Liver (tissue), 9 donors: Measurements from ENCODE around the gene PRPS2. TPM values are rescaled to one million over a fixed set of nuclear protein-coding genes. Genes with fewer than 3 reads are reported as not detected.

ENCODE experiments used
- DNase-seq: peaks from one replicate; pipeline ENCODE4 v3.0.0-alpha.2; 2017; ENCODE audit warnings: low spot score
- H3K27ac ChIP-seq, 2 donors: one replicate each; pipeline ENCODE4 v1.7.0; 2013; ENCODE audit warnings: inconsistent platforms in 2 of 2, low read length in 2 of 2, control low read depth in 1 of 2, low read depth in 1 of 2, mild to moderate bottlenecking in 1 of 2
- H3K27me3 ChIP-seq, 4 donors: one replicate each; pipeline versions ENCODE4 v1.6.1 to v1.7.0; 2013; ENCODE audit warnings: low read length in 3 of 4, inconsistent platforms in 1 of 4, mild to moderate bottlenecking in 1 of 4, moderate library complexity in 1 of 4; ENCODE audit not compliant: control insufficient read depth in 4 of 4, insufficient read depth in 4 of 4
- H3K36me3 ChIP-seq, 4 donors: one replicate each; pipeline versions ENCODE4 v1.6.1 to v1.7.0; 2013; ENCODE audit warnings: low read length in 3 of 4, mild to moderate bottlenecking in 3 of 4, low read depth in 1 of 4, moderate library complexity in 1 of 4; ENCODE audit not compliant: control insufficient read depth in 4 of 4, insufficient read depth in 3 of 4
- H3K4me1 ChIP-seq, 4 donors: one replicate each; pipeline versions ENCODE4 v1.6.1 to v1.7.0; 2013; ENCODE audit warnings: low read length in 3 of 4, mild to moderate bottlenecking in 3 of 4, moderate library complexity in 1 of 4; ENCODE audit not compliant: control insufficient read depth in 4 of 4, insufficient read depth in 4 of 4
- H3K4me3 ChIP-seq, 3 donors: one replicate each; pipeline versions ENCODE4 v1.6.1 to v1.7.0; 2013; ENCODE audit warnings: low read length in 3 of 3, control low read depth in 1 of 3, low read depth in 1 of 3, mild to moderate bottlenecking in 1 of 3
- H3K9ac ChIP-seq, 2 donors: one replicate each; pipeline ENCODE4 v1.7.0; 2013; ENCODE audit warnings: low read length in 2 of 2, mild to moderate bottlenecking in 2 of 2, moderate library complexity in 2 of 2, control low read depth in 1 of 2, low read depth in 1 of 2
- H3K9me3 ChIP-seq, 4 donors: one replicate each; pipeline versions ENCODE4 v1.6.1 to v1.7.0; 2013; ENCODE audit warnings: low read length in 3 of 4; ENCODE audit not compliant: control insufficient read depth in 4 of 4
- CTCF ChIP-seq: fragments of 150-350 bp; IDR thresholded peaks from 2 replicates; pipeline ENCODE4 v1.5.1; 2017; ENCODE audit warnings: improper control_type of control experiment, low read depth, low read length; ENCODE audit not compliant: missing input control
- FOXA2 ChIP-seq: IDR thresholded peaks from 2 replicates; pipeline ENCODE4 v1.6.1; 2016; ENCODE audit warnings: antibody characterized with exemption
- RAD21 ChIP-seq, 2 donors: IDR thresholded peaks; 2 replicates each; pipeline ENCODE4 v1.6.1; 2016; ENCODE audit warnings: antibody characterized with exemption in 2 of 2, mild to moderate bottlenecking in 2 of 2
- RXRA ChIP-seq, 2 donors: IDR thresholded peaks; 2 replicates each; pipeline ENCODE4 v1.6.1; 2017 to 2018; ENCODE audit warnings: antibody characterized with exemption in 2 of 2, mild to moderate bottlenecking in 1 of 2
- SP1 ChIP-seq: IDR thresholded peaks from 2 replicates; pipeline ENCODE4 v1.6.1; 2018; ENCODE audit warnings: antibody characterized with exemption, mild to moderate bottlenecking
- TAF1 ChIP-seq: conservative IDR thresholded peaks from 2 replicates; pipeline ENCODE4 v1.6.1; 2016; ENCODE audit warnings: antibody characterized with exemption, mild to moderate bottlenecking
- WGBS: extraction: QIAGEN DNeasy Blood & Tissue Kit; methylation state at CpG from one replicate; pipeline ENCODE4 v1.1.7; 2013; 5-methylcytosine and 5-hydroxymethylcytosine counted together
- polyA plus RNA-seq, 2 donors: library from polyadenylated mRNA; stranded (reverse) in 1 of 2; unstranded in 1 of 2; fragments of 200-250 nt in 1 of 2; fragments of >200 nt in 1 of 2; fragmentation: Nextera tagmentation in 1 of 2; extraction: Ambion mirVana in 1 of 2; gene quantifications; one replicate each; pipeline versions ENCODE4 v1.2.1 to v1.2.3, GENCODE V29; 2013 to 2015
- total RNA-seq, 2 donors: library from RNA; depleted of rRNA; stranded (reverse); fragments of >200 nt; gene quantifications; one replicate each; pipeline ENCODE4 v1.2.3, GENCODE V29; 2014
- TF ChIP-seq, protein P1 (sequence below): IDR thresholded peaks from 2 replicates; pipeline ENCODE4 v1.6.1; 2016; ENCODE audit warnings: antibody characterized with exemption
- TF ChIP-seq, protein P2 (sequence below): IDR thresholded peaks from 2 replicates; pipeline ENCODE4 v1.6.1; 2016; ENCODE audit warnings: antibody characterized with exemption
- donor health status: healthy.
- donor health status: healthy.
- donor health status: healthy.
- donor health status: healthy.
- donor health status: healthy.

The PRPS2 gene
- total and polyA plus RNA-seq, 4 donors = 12.7 to 19.9 (median 13.5) TPM

- H3K36me3 ChIP-seq = no peaks in the 10 kb centered on the region
- no peaks in the 10 kb centered on the region for H3K27me3 ChIP-seq
- H3K27ac ChIP-seq = no peak overlapping the region
- TF ChIP-seq, protein P1, sequence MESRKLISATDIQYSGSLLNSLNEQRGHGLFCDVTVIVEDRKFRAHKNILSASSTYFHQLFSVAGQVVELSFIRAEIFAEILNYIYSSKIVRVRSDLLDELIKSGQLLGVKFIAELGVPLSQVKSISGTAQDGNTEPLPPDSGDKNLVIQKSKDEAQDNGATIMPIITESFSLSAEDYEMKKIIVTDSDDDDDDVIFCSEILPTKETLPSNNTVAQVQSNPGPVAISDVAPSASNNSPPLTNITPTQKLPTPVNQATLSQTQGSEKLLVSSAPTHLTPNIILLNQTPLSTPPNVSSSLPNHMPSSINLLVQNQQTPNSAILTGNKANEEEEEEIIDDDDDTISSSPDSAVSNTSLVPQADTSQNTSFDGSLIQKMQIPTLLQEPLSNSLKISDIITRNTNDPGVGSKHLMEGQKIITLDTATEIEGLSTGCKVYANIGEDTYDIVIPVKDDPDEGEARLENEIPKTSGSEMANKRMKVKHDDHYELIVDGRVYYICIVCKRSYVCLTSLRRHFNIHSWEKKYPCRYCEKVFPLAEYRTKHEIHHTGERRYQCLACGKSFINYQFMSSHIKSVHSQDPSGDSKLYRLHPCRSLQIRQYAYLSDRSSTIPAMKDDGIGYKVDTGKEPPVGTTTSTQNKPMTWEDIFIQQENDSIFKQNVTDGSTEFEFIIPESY = no peak
- TF ChIP-seq FOXA2 = no peak
- TF ChIP-seq, protein P2, sequence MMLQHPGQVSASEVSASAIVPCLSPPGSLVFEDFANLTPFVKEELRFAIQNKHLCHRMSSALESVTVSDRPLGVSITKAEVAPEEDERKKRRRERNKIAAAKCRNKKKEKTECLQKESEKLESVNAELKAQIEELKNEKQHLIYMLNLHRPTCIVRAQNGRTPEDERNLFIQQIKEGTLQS = no peak
- TF ChIP-seq SP1 = no peak
- no peak for TF ChIP-seq TAF1
- TF ChIP-seq RAD21 (IDR thresholded peaks at IDR 0.05) = no peak
- no peak for TF ChIP-seq RXRA (IDR thresholded peaks at IDR 0.05)
- no peak for TF ChIP-seq CTCF
- no peak for DNase-seq
- H3K9ac ChIP-seq = no peak overlapping the region
- no peaks in the 10 kb centered on the region for H3K4me1 ChIP-seq
- no peaks in the 10 kb centered on the region for H3K9me3 ChIP-seq
- H3K4me3 ChIP-seq = no peak overlapping the region
- 87% methylated on average over 4 of the region's 4 CpGs for WGBS
These were observed 81.5 kb downstream of the PRPS2 start for GRCh38 chrX:12872741-12873140.

Other genes with a start within 250 kb of the PRPS2 start
- under 1 TPM; 0.17 to 0.65 TPM for gene TLR7, start 75.7 kb downstream of the PRPS2 start, total RNA-seq
- gene TLR7, start 75.7 kb downstream of the PRPS2 start, polyA plus RNA-seq = under 1 TPM; 0.10 to 0.12 TPM
- 1 to 10 TPM; 3.2 to 4.6 TPM for gene TLR8, start 115.2 kb downstream of the PRPS2 start, total RNA-seq
- 1 to 10 TPM in 1 of 2 donors, under 1 TPM in 1; 0.28 to 1.0 TPM for gene TLR8, start 115.2 kb downstream of the PRPS2 start, polyA plus RNA-seq
- gene TMSB4X, start 183.7 kb downstream of the PRPS2 start, total RNA-seq = 1,000 to 10,000 TPM in 1 of 2 donors, 100 to 1,000 TPM in 1; 658 to 1,704 TPM
- 100 to 1,000 TPM; 752 to 881 TPM for gene TMSB4X, start 183.7 kb downstream of the PRPS2 start, polyA plus RNA-seq